Left ventricle myocardium inferior (tissue), 1 donor: ENCODE results near the gene CALM3. TPM values are rescaled to one million over a fixed set of nuclear protein-coding genes. Genes with fewer than 3 reads are reported as not detected.
"Not testable (repeated sequence)": the region's sequence is repeated elsewhere in the genome, so short reads cannot be mapped to it uniquely, and the experiment has no call there.

Source experiments
- DNase-seq: peaks from one replicate; pipeline ENCODE4 v3.0.0-alpha.2; 2020
- H3K27ac ChIP-seq: fragments of 200-600 bp; replicated peaks from 2 replicates; pipeline ENCODE4 v1.8.0; 2021
- H3K27me3 ChIP-seq: fragments of 200-600 bp; 2 replicates; pipeline ENCODE4 v1.8.0; 2021; ENCODE audit warnings: low read depth
- H3K36me3 ChIP-seq: fragments of 200-600 bp; 2 replicates; pipeline ENCODE4 v1.8.0; 2021
- H3K4me1 ChIP-seq: fragments of 200-600 bp; 2 replicates; pipeline ENCODE4 v1.8.0; 2021
- H3K4me3 ChIP-seq: fragments of 200-600 bp; 2 replicates; pipeline ENCODE4 v1.8.0; 2021; ENCODE audit warnings: mild to moderate bottlenecking, moderate library complexity
- H3K9me3 ChIP-seq: fragments of 200-600 bp; replicated peaks from 2 replicates; pipeline ENCODE4 v1.8.0; 2021
- intact Hi-C: fragments of 100-400 bp; cut with micrococcal nuclease; formaldehyde crosslinking; loops from one replicate; pipeline ENCODE4 v1.11.0; 2022
- total RNA-seq: library from RNA; stranded (reverse); fragmentation: NEBNext Ultra II Directional; extraction: Animal tissue kit (Norgen Biotek cat#: 25700); gene quantifications from one replicate; pipeline ENCODE4 v1.2.1, GENCODE V29; 2021
- TF ChIP-seq, protein P1 (sequence below): fragments of 200-600 bp; IDR thresholded peaks from 2 replicates; pipeline ENCODE4 v1.8.0; 2021; ENCODE audit warnings: antibody characterized with exemption, mild to moderate bottlenecking, borderline replicate concordance
- donor health status: DM: no; HTN: yes; CAD: no; lungs with severe emphysema.

CALM3 gene
- total RNA-seq, 1 donor from 2014 or later = 294 TPM

DNA sequence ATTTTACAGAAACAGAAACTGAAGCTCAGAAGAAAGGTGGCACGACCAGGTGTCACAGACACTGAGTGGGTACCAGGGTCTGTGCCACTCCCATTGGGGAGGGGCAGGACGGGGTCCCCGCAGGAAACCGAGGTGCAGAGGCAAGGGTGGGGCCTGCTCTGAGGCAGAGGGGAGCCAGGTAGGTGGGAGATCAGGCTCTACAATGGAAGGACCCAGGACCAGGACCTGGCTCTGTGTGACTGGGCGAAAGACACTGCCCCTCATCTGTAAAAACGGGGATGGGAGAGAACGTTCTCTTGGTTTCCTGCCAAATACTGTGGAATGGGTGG is 21.0 kb downstream of the CALM3 start:
- H3K9me3 ChIP-seq = no peaks in the 10 kb centered on the region
- no peak for DNase-seq
- no peaks in the 10 kb centered on the region for H3K36me3 ChIP-seq
- H3K27ac ChIP-seq = peak overlapping the region; percentile 85
- peak overlapping the region; percentile 55 for H3K4me3 ChIP-seq
- H3K4me1 ChIP-seq = peaks cover 90% of the 10 kb centered on the region
- TF ChIP-seq, protein P1, sequence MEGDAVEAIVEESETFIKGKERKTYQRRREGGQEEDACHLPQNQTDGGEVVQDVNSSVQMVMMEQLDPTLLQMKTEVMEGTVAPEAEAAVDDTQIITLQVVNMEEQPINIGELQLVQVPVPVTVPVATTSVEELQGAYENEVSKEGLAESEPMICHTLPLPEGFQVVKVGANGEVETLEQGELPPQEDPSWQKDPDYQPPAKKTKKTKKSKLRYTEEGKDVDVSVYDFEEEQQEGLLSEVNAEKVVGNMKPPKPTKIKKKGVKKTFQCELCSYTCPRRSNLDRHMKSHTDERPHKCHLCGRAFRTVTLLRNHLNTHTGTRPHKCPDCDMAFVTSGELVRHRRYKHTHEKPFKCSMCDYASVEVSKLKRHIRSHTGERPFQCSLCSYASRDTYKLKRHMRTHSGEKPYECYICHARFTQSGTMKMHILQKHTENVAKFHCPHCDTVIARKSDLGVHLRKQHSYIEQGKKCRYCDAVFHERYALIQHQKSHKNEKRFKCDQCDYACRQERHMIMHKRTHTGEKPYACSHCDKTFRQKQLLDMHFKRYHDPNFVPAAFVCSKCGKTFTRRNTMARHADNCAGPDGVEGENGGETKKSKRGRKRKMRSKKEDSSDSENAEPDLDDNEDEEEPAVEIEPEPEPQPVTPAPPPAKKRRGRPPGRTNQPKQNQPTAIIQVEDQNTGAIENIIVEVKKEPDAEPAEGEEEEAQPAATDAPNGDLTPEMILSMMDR = no peak
- intact Hi-C loops = no loop called here
- H3K27me3 ChIP-seq = no peaks in the 10 kb centered on the region

DNA sequence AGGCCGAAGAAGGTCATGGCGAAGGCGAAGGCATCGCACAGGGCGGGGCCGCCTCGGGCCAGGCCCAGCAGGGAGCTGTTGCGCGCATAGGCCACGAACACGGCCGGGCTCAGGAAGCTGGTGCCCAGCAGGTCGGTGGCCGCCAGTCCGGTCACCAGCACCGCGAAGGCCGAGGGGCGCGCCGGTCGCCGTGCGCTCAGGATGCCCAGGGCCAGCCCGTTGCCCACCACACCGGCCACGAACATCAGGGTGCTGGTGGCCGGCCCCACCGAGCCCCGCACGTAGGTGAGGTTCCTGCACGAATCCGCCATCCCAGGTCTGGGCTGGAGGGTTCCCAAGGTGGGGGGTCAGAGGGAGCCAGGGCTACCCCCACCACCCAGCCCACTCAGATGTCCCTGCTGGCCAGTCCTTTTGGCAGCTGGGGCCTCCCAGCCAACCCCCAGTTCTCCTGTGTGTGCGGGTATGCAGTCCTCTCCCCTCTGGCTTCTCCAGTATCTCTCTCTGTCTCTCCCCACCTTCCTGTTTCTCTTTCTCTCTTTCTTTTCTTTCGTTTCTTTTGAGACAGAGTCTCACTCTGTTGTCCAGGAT is 22.9 kb downstream of the CALM3 start:
- Histone ChIP-seq H3K27ac (peak overlapping the region; percentile 85), H3K4me3 (peak overlapping the region; percentile 55), H3K36me3 (no peaks in the 10 kb centered on the region), H3K4me1 (peaks cover 74% of the 10 kb centered on the region), H3K9me3 (no peaks in the 10 kb centered on the region), H3K27me3 (no peaks in the 10 kb centered on the region)
- TF ChIP-seq, protein P1 = no peak
- intact Hi-C loops = no loop called here
- DNase-seq = no peak

DNA sequence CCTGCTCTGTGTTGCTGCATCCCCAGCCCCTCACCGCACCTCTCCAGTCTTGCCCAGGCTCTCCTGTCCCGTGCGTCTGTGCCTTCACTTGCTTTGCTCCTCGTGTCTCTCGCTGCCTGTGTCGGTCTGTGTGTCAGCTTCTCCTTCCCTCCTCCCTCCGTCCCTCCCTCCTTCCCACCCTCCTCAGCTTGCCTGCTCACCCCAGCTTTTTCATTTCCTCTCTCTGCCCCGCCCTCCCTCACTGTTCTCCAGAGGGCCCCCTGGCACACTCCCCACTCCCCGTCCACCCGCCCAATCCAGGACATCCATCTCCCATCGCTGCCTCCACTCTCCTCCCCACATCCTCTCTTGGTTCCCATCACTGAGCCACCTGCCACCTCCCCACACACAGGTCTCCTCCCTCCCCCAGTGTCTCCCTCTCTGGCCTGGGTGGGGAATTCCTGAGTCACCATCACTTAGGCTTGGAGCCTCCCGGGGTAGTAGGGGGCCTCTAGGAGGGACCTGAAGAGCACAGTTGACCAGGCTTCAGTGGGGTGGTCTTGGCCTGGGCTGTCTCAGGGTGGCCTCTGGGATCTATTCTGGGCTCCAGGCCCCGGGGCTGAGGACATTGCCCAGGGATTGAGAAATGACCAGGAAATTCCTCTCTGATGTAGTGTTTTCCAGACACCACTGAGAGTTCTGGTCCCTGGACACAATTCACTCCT is 24.0 kb downstream of the CALM3 start, which contains the start of gene PTGIR:
TSS of gene PTGIR (minus strand) at position 132 of the 704 bp plus-strand sequence. CDS start 864 bp downstream, outside the sequence.
- no peaks in the 10 kb centered on the region for H3K9me3 ChIP-seq
- peak; percentile 81 for DNase-seq
- no peaks in the 10 kb centered on the region for H3K36me3 ChIP-seq
- peaks cover 75% of the 10 kb centered on the region for H3K4me1 ChIP-seq
- peak within 1 kb of the TSS; percentile 55 for H3K4me3 ChIP-seq
- intact Hi-C loops = no loop called here
- H3K27ac ChIP-seq = peak within 1 kb of the TSS; percentile 85
- no peaks in the 10 kb centered on the region for H3K27me3 ChIP-seq
- TF ChIP-seq, protein P1 = no peak

DNA sequence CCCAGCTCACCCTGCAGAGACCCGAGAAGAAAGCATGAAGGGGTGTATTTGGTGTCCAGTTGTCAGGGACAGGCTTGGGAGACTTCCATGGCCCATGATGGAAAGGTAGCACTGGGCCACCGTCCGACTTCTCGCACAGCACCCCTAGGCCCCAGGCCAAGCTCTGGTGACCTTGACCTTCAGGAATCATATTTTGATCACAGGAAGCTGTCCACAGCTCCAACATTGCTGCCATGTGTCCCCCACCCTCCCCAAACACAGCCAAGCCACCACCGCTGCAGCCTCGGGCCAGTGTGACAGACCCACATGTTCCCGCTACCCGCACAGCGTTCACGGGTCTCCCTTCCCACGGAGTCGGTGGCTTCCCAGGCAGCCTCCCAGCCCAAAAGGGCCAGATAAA is 24.6 kb downstream of the CALM3 start:
- H3K9me3 ChIP-seq = no peaks in the 10 kb centered on the region
- no peak overlapping the region for H3K4me3 ChIP-seq
- DNase-seq = no peak
- H3K27ac ChIP-seq = peak overlapping the region; percentile 85
- intact Hi-C loops = no loop called here
- no peaks in the 10 kb centered on the region for H3K36me3 ChIP-seq
- peaks cover 74% of the 10 kb centered on the region for H3K4me1 ChIP-seq
- H3K27me3 ChIP-seq = no peaks in the 10 kb centered on the region
- TF ChIP-seq, protein P1 = no peak

DNA sequence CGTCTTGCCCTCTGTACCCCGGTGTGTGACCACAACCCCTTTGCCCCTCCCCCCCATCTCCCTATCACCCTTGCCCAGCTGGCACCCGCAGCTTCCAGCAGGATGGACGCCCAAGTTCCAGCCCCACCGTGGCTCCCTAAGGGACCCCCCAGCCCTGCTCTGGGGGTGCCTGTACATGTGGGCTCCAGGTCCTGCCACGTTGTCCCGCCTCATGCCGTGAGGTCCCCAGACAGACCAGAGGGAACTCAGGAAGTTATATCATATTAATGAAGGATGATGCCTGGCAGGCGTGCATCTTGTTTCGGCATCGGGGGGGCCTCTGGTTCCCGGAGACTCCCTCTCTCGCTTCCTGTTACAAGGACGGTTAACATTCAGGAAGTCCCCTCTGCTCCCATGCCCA is 25.3 kb downstream of the CALM3 start:
- no peaks in the 10 kb centered on the region for H3K9me3 ChIP-seq
- DNase-seq = no peak
- H3K4me3 ChIP-seq = no peak overlapping the region
- no peaks in the 10 kb centered on the region for H3K27me3 ChIP-seq
- peaks cover 69% of the 10 kb centered on the region for H3K4me1 ChIP-seq
- intact Hi-C loops = no loop called here
- H3K36me3 ChIP-seq = no peaks in the 10 kb centered on the region
- TF ChIP-seq, protein P1 = no peak
- H3K27ac ChIP-seq = peak overlapping the region; percentile 85

DNA sequence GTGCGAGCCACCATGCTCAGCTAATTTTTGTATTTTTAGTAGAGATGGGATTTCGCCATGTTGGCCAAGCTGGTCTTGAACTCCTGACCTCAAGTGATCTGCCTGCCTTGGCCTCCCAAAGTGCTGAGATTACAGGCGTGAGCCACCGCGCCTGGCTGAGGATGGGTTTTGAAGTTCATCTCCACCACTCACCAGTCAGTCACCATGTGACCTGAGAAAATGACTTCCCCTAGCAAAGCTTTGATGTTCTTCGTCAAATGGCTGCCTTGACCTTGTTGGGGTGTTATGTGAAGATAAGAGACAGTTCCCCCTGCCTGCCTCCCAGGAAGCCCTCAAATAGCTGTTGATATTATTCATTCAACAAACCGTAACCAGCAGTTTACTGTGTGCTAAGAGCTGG is 27.8 kb downstream of the CALM3 start:
- H3K4me3 ChIP-seq, DNase-seq, H3K36me3 ChIP-seq, H3K9me3 ChIP-seq, intact Hi-C loops: not testable (repeated sequence)
- Histone ChIP-seq H3K27me3 (peaks cover 14% of the 10 kb centered on the region), H3K27ac (peak overlapping the region; percentile 66), H3K4me1 (peaks cover 58% of the 10 kb centered on the region)
